LNCaP clone FGC (cell line): Measurements from ENCODE around the gene CSGALNACT2.

Source experiments
- DNase-seq: peaks from one replicate; pipeline ENCODE4 v3.0.0-alpha.2; 2011; ENCODE audit warnings: low read depth
- H3K4me3 ChIP-seq: 2 replicates; pipeline ENCODE4 v1.5.1; 2011; ENCODE audit warnings: mild to moderate bottlenecking, low read depth, low read length, control low read depth
- TF ChIP-seq, protein P1 (sequence below): IDR thresholded peaks from 2 replicates; pipeline ENCODE4 v1.5.1; 2012; ENCODE audit warnings: mild to moderate bottlenecking; ENCODE audit not compliant: control insufficient read depth, insufficient read depth; ENCODE audit errors: extremely low read depth

CSGALNACT2 gene

DNA sequence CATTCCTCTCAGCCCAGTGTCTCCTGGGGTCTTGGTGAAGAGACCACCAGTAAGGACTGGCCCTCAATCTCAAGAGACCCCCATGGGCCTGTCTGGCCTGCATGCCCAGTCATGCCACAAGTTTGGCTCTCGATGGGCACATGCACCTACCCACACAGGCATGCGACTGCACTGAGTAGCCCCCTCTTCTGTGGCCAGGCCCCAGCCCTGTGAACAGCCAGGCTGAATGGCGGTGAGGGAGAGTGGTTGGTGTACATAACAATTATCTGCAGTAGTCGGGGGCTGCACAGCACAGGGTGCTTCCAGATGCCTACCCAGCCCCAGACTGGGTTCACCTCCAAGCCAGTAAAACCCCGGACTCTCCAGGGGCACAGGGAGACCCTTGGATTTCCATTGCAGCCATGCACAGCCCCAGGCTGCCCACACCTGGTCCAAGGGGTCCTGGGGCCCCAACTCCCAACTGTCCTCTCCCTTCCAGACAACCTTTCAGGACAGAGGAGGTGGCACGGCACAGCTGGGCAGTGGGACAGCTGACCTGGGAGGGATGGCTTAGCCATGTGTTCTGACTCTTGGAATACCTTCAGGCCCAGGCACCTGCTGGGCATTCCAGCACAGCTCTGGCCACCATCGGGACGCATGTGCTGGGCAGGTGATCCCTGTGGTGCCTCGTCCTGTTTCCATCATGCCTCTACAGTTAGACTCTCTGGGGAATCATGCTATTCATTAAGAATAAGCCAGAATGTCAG, 21.0 kb upstream of the CSGALNACT2 start:
- TF ChIP-seq, protein P1, sequence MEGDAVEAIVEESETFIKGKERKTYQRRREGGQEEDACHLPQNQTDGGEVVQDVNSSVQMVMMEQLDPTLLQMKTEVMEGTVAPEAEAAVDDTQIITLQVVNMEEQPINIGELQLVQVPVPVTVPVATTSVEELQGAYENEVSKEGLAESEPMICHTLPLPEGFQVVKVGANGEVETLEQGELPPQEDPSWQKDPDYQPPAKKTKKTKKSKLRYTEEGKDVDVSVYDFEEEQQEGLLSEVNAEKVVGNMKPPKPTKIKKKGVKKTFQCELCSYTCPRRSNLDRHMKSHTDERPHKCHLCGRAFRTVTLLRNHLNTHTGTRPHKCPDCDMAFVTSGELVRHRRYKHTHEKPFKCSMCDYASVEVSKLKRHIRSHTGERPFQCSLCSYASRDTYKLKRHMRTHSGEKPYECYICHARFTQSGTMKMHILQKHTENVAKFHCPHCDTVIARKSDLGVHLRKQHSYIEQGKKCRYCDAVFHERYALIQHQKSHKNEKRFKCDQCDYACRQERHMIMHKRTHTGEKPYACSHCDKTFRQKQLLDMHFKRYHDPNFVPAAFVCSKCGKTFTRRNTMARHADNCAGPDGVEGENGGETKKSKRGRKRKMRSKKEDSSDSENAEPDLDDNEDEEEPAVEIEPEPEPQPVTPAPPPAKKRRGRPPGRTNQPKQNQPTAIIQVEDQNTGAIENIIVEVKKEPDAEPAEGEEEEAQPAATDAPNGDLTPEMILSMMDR, result no peak
- DNase-seq, result no peak
- H3K4me3 ChIP-seq, result no peak overlapping the region

DNA sequence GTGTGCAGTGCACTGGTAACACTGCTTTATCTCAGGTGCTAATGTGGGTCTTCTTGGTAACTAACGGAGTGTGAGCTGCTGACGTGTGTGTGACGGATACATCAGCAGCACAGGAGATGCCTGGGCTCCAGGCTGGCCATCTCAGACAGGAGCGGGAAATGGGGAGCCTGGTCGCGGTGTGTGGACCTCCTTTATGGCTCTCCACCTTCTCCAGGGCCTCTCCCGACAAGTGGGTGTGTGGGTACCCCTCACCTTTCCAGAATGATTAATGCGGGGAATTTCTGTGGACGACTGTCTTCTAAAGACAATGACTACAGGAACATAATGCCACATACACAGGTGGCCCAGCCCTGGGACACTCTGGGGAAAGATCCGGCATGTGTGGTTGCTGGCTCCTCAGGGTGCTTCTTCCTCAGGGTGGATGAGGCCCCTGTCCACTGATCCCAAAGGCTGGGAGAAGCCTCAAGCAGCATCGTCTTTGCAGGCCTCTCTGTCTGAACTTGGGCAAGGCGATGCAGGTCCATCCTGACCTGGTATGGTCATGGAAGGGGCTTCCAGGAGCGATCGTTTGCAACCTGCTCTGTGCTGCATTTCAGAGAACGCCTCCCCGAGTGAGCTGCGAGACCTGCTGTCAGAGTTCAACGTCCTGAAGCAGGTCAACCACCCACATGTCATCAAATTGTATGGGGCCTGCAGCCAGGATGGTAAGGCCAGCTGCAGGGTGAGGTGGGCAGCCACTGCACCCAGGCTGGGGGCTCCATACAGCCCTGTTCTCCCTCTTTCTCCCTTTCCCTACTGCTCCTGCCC, 20.3 kb upstream of the CSGALNACT2 start:
- TF ChIP-seq, protein P1, result no peak
- no peak for DNase-seq
- no peak overlapping the region for H3K4me3 ChIP-seq

DNA sequence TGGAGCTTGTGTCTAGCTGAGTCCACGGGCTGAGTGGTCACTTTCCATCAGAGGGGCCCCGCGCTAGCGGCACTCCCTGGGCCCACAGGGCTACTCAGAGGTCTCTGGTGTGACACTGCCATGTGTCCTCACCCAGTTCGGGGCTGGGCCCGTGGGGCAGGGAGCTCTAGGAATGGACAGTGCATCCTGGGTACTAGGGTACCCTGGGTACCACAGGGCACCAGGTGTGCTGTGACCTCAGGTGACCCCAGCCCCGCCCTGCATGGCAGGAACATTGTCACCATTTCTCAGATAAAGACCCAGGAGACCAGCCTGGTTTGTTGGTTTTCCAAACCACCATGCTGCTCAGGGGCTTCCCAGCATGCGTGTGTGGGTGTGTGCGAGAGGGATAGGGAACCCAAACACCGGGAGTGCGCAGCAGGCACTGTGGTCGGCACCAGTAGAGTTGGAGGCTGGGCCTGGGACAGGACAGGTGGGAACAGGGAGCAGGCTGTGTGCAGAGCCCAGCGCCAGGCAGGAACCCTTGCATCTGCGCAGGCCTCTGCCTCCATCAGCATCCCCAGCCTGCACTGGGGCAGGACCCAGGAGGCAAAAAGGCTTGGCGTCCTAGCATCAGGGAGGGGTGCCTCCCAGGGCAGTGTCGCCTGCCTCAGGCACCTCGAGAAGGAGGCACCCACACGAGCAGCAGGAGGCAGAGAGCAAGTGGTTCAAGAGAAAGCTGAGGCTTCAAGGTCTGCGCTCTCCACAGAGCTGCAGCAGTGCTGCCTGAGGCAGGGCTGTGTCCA, 19.4 kb upstream of the CSGALNACT2 start:
- H3K4me3 ChIP-seq, result no peak overlapping the region
- DNase-seq, result no peak
- TF ChIP-seq, protein P1, result no peak

DNA sequence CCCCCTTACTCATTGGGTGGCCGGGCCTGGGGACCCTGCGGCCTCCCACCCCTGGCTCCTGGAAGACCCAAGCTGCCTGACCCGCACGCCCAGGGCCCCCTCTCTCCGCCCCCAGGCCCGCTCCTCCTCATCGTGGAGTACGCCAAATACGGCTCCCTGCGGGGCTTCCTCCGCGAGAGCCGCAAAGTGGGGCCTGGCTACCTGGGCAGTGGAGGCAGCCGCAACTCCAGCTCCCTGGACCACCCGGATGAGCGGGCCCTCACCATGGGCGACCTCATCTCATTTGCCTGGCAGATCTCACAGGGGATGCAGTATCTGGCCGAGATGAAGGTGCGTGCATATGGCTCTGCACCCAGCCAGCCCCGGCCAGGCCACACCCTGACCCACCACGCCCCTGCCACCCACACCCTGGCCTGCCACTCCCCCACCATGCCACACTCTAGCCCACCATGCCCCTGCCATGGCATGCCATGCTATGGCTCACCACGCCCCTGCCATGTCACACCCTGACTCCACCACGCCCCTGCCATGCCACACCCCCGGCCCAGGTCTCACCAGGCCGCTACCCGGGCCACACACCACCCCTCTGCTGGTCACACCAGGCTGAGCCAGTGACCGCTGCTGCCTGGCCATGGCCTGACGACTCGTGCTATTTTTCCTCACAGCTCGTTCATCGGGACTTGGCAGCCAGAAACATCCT, 18.7 kb upstream of the CSGALNACT2 start:
- H3K4me3 ChIP-seq, result no peak overlapping the region
- no peak for DNase-seq
- TF ChIP-seq, protein P1, result no peak

DNA sequence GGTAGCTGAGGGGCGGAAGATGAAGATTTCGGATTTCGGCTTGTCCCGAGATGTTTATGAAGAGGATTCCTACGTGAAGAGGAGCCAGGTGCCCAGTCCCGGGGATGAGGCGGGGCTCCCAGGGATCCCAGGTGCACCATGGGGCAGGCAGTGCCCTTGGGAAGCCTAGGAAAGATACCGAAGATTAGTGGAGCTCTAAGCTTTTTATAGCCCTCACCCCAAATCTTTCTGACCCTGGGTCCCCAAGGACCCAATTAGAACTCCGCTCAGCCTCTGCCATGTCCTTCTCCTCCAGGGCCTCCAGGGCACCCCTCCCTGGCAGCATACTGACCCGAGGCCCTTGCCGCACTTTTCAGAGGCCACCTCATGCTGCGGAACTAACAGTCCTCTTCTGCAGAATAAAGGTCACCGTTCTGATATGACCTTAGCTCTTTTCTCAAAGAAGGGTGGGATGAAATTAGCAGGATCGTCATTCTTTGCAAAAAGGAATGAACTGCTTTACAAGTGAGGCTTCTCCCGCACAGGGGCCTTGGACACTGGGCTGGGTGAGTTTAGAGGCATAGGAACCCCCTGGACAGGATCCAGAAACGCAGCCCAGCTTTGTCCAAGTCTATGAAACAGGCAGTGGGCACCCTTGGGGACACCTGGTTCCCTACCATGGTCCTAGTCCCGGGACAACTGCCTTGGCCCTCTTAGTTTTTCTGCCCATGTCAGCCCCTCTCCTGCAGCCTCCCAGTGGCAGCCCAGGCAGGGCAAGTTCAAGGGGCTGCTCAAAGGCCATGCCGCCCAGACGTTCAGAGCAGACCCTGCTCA, 17.9 kb upstream of the CSGALNACT2 start:
- H3K4me3 ChIP-seq, result no peak overlapping the region
- TF ChIP-seq, protein P1, result no peak
- DNase-seq, result no peak

DNA sequence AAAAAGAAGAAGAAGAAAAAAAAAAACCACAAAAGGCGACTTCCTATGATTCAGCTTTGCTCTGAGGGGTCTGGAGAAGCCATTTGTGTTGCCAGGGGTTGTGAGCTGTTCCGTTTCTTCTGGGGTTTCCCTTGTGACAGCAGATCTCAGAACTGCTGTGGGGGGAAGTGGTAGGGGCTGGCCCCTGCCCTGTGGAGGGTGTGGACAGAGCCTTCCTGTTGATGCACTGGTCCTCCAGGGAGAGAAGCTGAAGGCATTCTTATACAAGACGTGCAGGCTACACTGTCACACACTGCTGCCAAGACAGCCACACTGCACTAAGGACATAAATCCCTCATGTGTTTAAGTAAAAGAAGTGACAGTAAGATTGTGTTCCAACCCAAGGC, 17.3 kb upstream of the CSGALNACT2 start:
- H3K4me3 ChIP-seq, result no peak overlapping the region
- TF ChIP-seq, protein P1, result no peak
- DNase-seq, result no peak
